ENCODE results near the gene GRIA3. TPM values are rescaled to one million over a fixed set of nuclear protein-coding genes. Genes with fewer than 3 reads are reported as not detected.

GRIA3 gene
- total and polyA plus RNA-seq, 10 of the 15 experiments (the other 5 are each of a cell fraction or from before 2014, with no cell fraction given), result 0.45 to 4.3 (median 2.2) TPM

- Histone ChIP-seq H3K4me1 (ENCODE audit: control insufficient read depth, insufficient read depth, low read length) (no peaks in the 10 kb centered on the region), H2AFZ (ENCODE audit: control insufficient read depth, low read depth, low read length) (no peak overlapping the region), H3K9me3 (replicated peaks; ENCODE audit: control insufficient read depth, insufficient read depth, low read length) (no peaks in the 10 kb centered on the region), H4K20me1 (ENCODE audit: control insufficient read depth, insufficient read depth) (no peaks in the 10 kb centered on the region), H3K4me2 (ENCODE audit: control insufficient read depth, insufficient read depth) (no peak overlapping the region), H3K4me3 (no peak overlapping the region), H3K36me3 (ENCODE audit: control insufficient read depth in 2 of 2, insufficient read depth in 2 of 2, low read length in 1 of 2) (no peaks in the 10 kb centered on the region), H3K79me2 (ENCODE audit: control insufficient read depth, insufficient read depth, low read length) (no peaks in the 10 kb centered on the region), H3K9ac (ENCODE audit: control insufficient read depth, insufficient read depth, low read length) (no peak overlapping the region), H3K27me3 (replicated peaks in 1 of 2; ENCODE audit: control insufficient read depth in 2 of 2, insufficient read depth in 2 of 2, low read length in 1 of 2) (no peaks in the 10 kb centered on the region), H3K27ac (ENCODE audit: control insufficient read depth, insufficient read depth) (no peak overlapping the region)
- POLR2A ChIA-PET, result interaction anchor here (1.2 kb wide), 1 partner anchor 9 kb away, joined by 3 read pairs; no protein-coding TSS in a partner anchor
- intact Hi-C loops (cut with micrococcal nuclease; ENCODE audit: unreplicated experiment) (loop anchor here (10.0 kb wide), 1 partner anchor 1125 kb away; no protein-coding TSS in a partner anchor), in situ Hi-C loops (cut with MboI) (no loop called here)
- CTCF ChIA-PET, result interaction anchor here (1.1 to 1.4 kb wide), 2 partner anchors 90 to 122 kb away, joined by 3 to 5 read pairs; no protein-coding TSS in a partner anchor
- no peak for ATAC-seq
- TF ChIP-seq YY1 (IDR thresholded peaks at IDR 0.05; ENCODE audit: low read depth, low read length) (no peak), PBX3 (IDR thresholded peaks at IDR 0.05; ENCODE audit: insufficient replicate concordance, low read depth, low read length) (no peak), MXI1 (IDR thresholded peaks at IDR 0.05; ENCODE audit: low read depth, low read length) (no peak), CREB1 (IDR thresholded peaks at IDR 0.05; ENCODE audit: low read depth) (no peak), ZNF274 (IDR thresholded peaks at IDR 0.05; ENCODE audit: insufficient read depth, insufficient read length) (no peak), FOS (IDR thresholded peaks at IDR 0.05; ENCODE audit: borderline replicate concordance, extremely low read depth, insufficient read length) (no peak), SIN3A (IDR thresholded peaks at IDR 0.05; ENCODE audit: low read depth, low read length) (no peak), ASH2L (IDR thresholded peaks at IDR 0.05; ENCODE audit: borderline replicate concordance, low read depth) (no peak), NBN (IDR thresholded peaks at IDR 0.05) (no peak), CBX3 (IDR thresholded peaks at IDR 0.05; ENCODE audit: borderline replicate concordance, low read depth) (no peak)
- no peak for FAIRE-seq
- BruUV-seq (replicated peaks), result no TSS peak
- WGBS (ENCODE audit: insufficient coverage, insufficient replicate concordance, low lambda C conversion rate, missing lambda C conversion rate), result 6% methylated on average over 1 of the region's 1 CpG
- RAD21 ChIA-PET (ENCODE audit: unreplicated experiment), result interaction anchor here (1.3 to 1.4 kb wide), 2 partner anchors 9 to 53 kb away, joined by 3 to 4 read pairs; no protein-coding TSS in a partner anchor
- DNase-seq (ENCODE audit: low read depth, low spot score), result no peak
- SMC1A ChIA-PET (ENCODE audit: uncharacterized antibody, unreplicated experiment), result interaction anchor here (0.8 to 6.0 kb wide), 8 partner anchors 9 to 226 kb away, joined by 3 to 45 read pairs (median 4); no protein-coding TSS in a partner anchor
These were observed 215.6 kb downstream of the GRIA3 start for GRCh38 chrX:123399709-123400108.
